GM18507 (cell line): ENCODE data around the gene FAM187B.
A peak's percentile ranks its signal among the peaks of the same experiment; 100 is the strongest.
"Not testable (repeated sequence)": the region's sequence is repeated elsewhere in the genome, so short reads cannot be mapped to it uniquely, and the experiment has no call there.

Experiments used
- DNase-seq: peaks from one replicate; pipeline ENCODE4 v3.0.0; 2011; ENCODE audit warnings: low read depth; ENCODE audit not compliant: insufficient read length; ENCODE audit errors: extremely low spot score
- FAIRE-seq: peaks from 2 replicates; lab custom pipeline; 2011; peaks lifted over from hg19 to GRCh38; lab: Jason Lieb, UNC

The FAM187B gene

DNA sequence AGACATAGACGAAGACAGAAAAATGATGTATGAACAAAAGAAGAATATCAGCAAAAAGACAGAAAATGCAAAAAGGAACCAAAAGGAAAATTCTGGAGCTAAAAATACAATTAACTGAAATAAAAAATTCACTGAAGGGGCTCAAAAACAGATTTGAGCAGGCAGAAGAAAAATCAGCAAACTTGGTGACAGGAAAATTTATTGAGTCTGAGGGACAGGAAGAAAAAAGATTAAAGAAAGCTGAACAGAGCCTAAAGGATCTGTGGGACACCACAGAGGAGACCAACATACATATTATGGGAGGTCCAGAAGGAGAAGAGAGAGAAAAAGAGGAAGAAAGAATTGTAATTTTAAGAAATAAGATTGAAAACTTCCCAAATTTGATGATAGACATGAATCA, 12.9 kb upstream of the FAM187B start:
- FAIRE-seq (no peak), DNase-seq (no peak)

DNA sequence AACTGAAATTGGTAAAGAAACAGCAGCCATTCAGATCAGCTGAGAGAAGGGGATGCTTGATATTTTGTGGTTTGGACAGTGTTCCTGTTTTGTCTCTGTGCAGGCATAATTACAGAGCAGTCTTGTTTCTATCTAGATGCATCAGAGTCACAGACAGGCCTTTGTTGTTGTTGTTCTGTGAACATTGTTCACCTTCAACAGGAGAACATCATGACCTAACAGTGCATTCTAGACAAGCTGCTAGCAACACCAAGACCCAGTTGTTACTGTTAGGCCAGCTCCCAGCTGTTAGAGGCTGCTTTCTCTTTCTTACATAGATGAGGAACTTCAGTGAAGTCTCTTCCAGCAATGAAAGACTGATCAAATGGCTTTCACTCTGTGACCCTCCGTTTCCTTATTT, 11.8 kb upstream of the FAM187B start:
- no peak for DNase-seq
- peak; percentile 90 for FAIRE-seq

DNA sequence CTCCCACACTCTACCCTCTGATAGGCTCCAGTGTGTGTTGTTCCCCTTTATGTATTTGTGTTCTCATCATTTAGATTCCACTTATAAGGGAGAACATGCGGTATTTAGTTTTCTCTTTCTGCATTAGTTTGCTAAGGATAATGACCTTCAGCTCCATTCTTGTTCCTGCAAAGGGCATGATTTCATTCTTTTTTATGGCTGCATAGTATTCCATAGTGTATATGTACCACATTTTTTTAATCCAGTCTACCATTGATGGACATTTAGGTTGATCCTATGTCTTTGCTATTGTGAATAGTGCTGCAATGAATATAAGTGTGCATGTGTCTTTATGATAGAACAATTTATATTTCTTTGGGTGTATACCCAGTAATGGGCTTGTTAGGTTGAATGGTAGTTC, 11.1 kb upstream of the FAM187B start:
- not testable (repeated sequence) for DNase-seq, FAIRE-seq

GRCh38 chr19:35236638-35237400, 8.3 kb upstream of the FAM187B start:
- FAIRE-seq (no peak), DNase-seq (no peak)

DNA sequence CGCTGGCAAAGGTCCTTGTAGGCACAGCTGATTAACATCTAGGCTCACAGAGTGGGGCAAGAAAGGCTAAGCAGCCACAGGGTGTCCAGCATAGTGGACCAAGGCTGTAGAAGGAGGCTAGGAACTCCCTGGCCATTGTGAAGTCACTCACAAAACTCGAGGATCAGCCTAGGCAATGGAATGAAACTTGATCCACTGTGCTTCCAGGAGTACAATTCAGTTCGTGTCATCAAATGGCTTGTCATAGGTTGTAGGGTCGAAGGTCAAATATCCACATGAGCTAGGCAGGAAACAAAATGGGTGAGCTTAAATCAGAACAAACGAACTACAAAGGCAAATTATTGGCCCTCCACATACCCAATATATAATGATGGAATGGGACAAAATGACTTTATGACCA, 4.4 kb upstream of the FAM187B start:
- FAIRE-seq (no peak), DNase-seq (no peak)

- FAIRE-seq (no peak), DNase-seq (no peak)
These were observed 3.6 kb upstream of the FAM187B start for GRCh38 chr19:35231956-35232645.

DNA sequence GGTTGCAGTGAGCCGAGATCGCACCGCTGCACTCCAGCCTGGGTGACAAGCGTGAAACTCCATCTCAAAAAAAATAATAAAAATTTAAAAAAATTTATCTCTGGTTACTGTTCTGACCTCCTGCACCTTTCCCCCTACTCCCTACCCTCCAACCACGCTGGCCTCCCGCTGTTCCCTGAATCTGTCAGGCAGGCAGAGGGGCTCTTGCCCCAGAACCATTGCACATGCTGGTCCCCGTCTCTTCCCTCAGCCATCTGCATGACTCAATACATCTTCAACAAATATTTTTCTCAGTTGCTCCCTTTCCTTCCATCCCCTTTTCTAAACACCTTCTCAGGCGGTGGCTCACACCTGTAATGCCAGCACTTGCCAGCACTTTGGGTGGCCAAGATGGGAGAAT, 1.1 kb upstream of the FAM187B start:
- no peak for FAIRE-seq
- DNase-seq: no peak

- FAIRE-seq (no peak), DNase-seq (no peak)
These were observed 1.8 kb downstream of the FAM187B start for GRCh38 chr19:35226748-35227147.

GRCh38 chr19:35225951-35226350, 2.6 kb downstream of the FAM187B start:
- DNase-seq: no peak
- no peak for FAIRE-seq

DNA sequence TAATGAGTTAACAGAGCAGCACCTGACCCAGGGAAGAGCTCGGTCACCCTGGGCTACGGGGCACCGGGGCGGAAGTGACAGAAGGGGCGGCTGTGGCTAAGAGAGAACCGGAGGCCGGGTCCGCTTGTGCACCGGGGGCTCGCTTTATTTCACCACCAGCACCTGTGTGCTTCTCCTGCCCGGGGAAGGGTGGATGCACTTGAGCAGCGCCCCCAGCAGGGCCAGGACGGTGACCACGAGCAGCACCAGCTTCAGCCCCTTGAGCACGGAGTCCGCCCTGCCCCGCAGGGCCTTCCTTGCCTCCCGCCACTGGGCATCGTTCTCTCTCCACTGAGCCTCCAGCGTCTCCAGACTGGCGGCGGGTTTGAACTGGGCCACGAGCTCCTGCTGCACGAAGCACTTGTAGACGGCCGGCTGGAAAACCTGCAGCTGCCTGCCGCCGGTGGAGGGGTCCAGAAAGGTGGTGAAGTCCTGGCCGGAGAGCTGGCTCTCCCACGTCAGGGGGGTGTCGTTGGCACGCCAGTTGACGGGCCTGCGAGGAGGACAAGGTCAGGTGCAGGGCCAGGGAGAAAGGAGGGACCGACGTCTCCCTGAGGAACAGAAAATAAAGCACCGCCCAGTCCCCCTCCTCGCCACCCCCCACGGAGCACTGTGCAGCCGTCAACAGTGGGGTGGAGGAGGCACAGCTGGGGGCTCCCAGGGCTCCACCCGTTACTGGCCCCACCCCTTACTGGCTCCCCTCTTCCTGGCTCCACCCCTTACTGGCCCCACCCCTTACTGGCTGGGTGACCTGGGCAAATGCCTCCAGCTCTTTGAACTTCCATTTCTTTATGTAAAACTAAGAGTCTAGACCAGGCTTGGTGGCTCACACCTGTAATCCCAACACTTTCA, 3.6 kb downstream of the FAM187B start:
- no peak for FAIRE-seq

GRCh38 chr19:35223862-35224505, 4.6 kb downstream of the FAM187B start:
- DNase-seq (no peak), FAIRE-seq (no peak)

More for the DNA sequence above, 3.6 kb downstream of the FAM187B start:
- no peak for DNase-seq

DNA sequence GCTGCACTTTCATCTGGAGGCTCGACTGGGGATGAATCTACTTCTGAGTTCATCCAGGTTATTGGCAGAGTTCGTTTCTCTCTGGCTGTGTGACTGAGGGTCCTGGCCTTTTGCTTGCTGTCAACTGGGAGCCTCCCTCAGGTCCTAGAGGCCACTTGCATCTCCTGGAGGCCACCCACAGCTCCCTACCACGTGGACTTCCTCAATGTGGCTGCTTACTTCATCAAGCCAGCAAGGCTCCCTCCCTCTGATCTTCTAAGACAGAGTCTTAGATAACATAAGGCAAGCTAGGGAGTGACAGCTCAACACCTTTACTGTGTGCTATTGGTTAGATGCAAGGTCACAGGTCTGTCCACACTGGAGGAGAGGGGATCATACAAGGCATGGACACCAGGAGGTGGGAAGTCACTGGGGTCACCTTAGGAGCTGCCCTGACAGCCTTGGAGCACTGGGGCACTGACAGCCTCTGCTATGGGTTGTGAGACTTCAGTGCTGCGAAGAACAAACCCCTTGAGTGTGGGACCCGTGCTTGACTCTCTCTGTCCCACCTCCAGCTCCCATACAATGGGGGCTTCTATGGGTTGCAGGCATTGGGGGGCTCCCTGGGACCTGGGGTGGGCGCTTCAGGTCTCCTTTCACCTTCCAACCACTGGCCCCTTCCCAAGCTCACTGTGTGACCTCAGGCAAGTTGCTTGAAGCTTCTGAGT, 5.3 kb downstream of the FAM187B start:
- FAIRE-seq: no peak
- no peak for DNase-seq

DNA sequence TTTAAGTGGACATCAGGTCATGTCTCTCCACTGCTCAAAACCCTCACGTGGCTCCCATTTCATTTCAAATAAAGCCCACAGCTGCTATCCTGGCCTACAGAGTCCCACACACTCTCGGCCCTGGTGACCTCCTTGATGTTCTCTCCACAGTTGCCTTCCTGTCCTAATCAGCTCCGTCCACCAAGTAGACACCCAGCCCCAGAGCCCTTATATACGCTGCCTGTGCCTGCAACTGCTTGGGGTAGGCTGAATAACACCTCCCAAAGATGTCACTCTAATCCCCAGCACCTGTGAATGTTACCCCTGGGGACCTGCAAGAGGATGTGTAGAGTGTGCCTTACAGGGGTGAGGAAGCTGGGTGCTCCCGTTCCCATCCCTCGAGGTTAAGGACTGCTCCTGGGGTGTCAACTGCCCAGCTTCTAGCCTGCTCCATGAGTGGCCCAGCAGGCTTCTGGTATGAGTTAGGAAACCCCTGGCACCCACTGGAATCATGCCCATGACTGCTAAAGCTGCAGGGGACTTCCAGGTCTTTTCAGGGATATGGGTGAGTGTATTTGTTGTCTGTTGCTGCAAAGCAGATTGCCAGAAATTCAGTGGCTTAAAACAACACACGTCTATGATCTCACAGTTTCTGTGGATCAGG, 6.0 kb downstream of the FAM187B start:
- FAIRE-seq (no peak), DNase-seq (no peak)

- FAIRE-seq, DNase-seq: not testable (repeated sequence)
These were observed 7.5 kb downstream of the FAM187B start for GRCh38 chr19:35220973-35221590.

DNA sequence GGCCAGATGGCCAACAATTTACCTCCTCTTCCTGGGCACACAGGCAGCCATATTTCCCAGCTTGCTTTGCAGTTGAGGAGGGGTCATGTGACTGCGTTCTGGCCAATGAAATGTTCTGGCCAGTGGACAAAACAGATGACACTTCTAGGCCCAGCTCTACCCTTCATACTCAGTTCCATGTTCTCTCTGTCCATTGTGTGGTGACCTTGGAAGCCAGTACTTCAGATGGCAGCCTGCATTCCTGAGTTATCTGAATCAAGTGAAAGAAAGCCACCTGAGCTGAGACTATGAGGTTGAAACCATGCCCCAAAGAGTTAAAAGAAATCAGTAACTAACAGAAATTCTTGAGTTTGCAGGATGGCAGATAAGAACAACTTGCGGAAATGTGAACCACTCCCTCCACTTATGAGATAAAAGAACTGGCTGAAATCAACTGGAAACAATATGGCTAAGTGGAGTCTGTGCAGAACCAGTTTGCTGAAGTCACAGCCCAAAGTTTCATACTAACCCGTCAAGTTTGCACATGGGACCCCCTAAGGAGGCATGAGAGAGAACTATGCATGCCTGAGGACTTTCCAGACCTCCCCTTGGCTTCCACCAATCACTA, 8.1 kb downstream of the FAM187B start:
- FAIRE-seq (no peak), DNase-seq (no peak)

DNA sequence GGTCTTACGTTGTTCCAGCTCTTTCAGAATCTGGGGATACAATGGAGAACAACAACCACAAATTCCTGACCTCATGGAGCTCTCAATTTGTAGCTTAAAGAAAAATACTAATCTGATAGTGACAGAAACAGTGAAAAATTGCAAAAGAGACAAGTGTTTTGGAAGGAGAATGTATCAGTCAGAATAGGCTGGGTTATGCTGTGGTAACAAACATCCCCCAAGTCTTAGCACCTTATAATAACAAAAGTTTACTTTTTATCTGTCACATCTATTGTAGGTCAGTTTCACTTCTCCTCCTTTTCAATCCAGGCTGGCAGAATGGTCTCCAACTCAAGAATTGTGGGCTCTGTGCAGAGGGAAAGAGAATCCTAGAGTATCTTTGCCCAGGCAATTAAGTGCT, 9.5 kb downstream of the FAM187B start:
- DNase-seq (no peak), FAIRE-seq (no peak)

DNA sequence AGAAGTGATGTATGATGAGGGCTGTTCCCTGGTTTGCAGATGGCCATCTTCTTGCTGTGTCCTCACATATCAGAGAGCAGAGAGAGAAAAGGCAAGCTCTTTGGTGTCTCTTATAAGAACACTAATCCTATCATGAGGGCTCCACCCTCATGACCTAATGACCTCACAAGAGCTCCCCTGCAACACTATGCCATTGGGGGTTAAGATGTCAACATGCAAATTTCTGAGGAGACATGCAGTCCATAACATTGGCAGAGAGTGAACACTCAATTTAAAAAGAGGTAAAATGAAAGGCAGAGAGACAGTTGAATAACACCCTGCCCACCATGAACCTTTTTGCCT, 10.9 kb downstream of the FAM187B start:
- no peak for DNase-seq
- no peak for FAIRE-seq
